HepG2 (cell line): Measurements from ENCODE around the gene ANKRD27. TPM values are rescaled to one million over a fixed set of nuclear protein-coding genes. Genes with fewer than 3 reads are reported as not detected.
A peak's percentile ranks its signal among the peaks of the same experiment; 100 is the strongest.

ENCODE experiments used
- ATF2 ChIP-seq: sonication (generic); formaldehyde crosslinking; IDR thresholded peaks from 2 replicates; pipeline ENCODE4 v1.4.0; 2020; ENCODE audit warnings: missing genetic modification reagents
- CBX1 ChIP-seq: IDR thresholded peaks from one replicate; pipeline ENCODE4 v1.6.1; 2016; ENCODE audit warnings: antibody characterized with exemption, low read depth
- FOXA3 ChIP-seq: IDR thresholded peaks from 2 replicates; pipeline ENCODE4 v1.6.1; 2016; ENCODE audit warnings: missing genetic modification reagents, missing compliant biosample characterization
- KDM5B ChIP-seq: sonication (generic); formaldehyde crosslinking; IDR thresholded peaks from 2 replicates; pipeline ENCODE4 v1.4.0; 2020; ENCODE audit warnings: missing genetic modification reagents, mild to moderate bottlenecking, borderline replicate concordance
- NFKBIZ ChIP-seq: IDR thresholded peaks from 2 replicates; pipeline ENCODE4 v1.6.1; 2018; ENCODE audit warnings: missing genetic modification reagents, missing compliant biosample characterization
- PRPF4 ChIP-seq: fragments of 200-400 bp; formaldehyde crosslinking; IDR thresholded peaks from 2 replicates; pipeline ENCODE4 v1.6.1; 2016; ENCODE audit warnings: low read length, low read depth; ENCODE audit not compliant: poor library complexity, severe bottlenecking
- REPIN1 ChIP-seq: sonication (generic); formaldehyde crosslinking; IDR thresholded peaks from 2 replicates; pipeline ENCODE4 v1.8.0; 2022; ENCODE audit warnings: missing genetic modification reagents, low read depth, mild to moderate bottlenecking, borderline replicate concordance
- REXO4 ChIP-seq: sonication (generic); formaldehyde crosslinking; IDR thresholded peaks from 2 replicates; pipeline ENCODE4 v1.8.0; 2022; ENCODE audit warnings: missing genetic modification reagents, mild to moderate bottlenecking, borderline replicate concordance
- RNF2 ChIP-seq: fragments of 450-650 bp; conservative IDR thresholded peaks from 2 replicates; pipeline ENCODE4 v1.6.1; 2016; ENCODE audit warnings: low read depth
- SIX4 ChIP-seq: sonication (generic); formaldehyde crosslinking; IDR thresholded peaks from 2 replicates; pipeline ENCODE4 v1.4.0; 2020; ENCODE audit warnings: missing genetic modification reagents
- SNAPC5 ChIP-seq: sonication (generic); formaldehyde crosslinking; IDR thresholded peaks from 2 replicates; pipeline ENCODE4 v1.8.1; 2023; ENCODE audit warnings: mild to moderate bottlenecking, missing genetic modification reagents, borderline replicate concordance
- TFAP4 ChIP-seq: sonication (generic); IDR thresholded peaks from 2 replicates; pipeline ENCODE4 v1.6.1; 2016; ENCODE audit warnings: low read depth, borderline replicate concordance
- ZFP82 ChIP-seq: sonication (generic); formaldehyde crosslinking; IDR thresholded peaks from 2 replicates; pipeline ENCODE4 v1.5.1; 2020; ENCODE audit warnings: mild to moderate bottlenecking, missing genetic modification reagents, borderline replicate concordance
- ZNF142 ChIP-seq: sonication (generic); formaldehyde crosslinking; IDR thresholded peaks from 2 replicates; pipeline ENCODE4 v1.4.0; 2020; ENCODE audit warnings: missing genetic modification reagents
- ZNF230 ChIP-seq: sonication (generic); formaldehyde crosslinking; IDR thresholded peaks from 2 replicates; pipeline ENCODE4 v1.4.0; 2020; ENCODE audit warnings: mild to moderate bottlenecking, missing genetic modification reagents
- ZNF326 ChIP-seq: sonication (generic); formaldehyde crosslinking; IDR thresholded peaks from 2 replicates; pipeline ENCODE4 v1.4.0; 2020; ENCODE audit warnings: missing genetic modification reagents, borderline replicate concordance
- ZNF382 ChIP-seq: sonication (generic); formaldehyde crosslinking; IDR thresholded peaks from 2 replicates; pipeline ENCODE4 v1.5.0; 2020; ENCODE audit warnings: missing genetic modification reagents, mild to moderate bottlenecking, borderline replicate concordance
- ZNF674 ChIP-seq: sonication (generic); formaldehyde crosslinking; IDR thresholded peaks from 2 replicates; pipeline ENCODE4 v1.5.0; 2020; ENCODE audit warnings: low read depth, mild to moderate bottlenecking, missing genetic modification reagents
- ZNF709 ChIP-seq: sonication (generic); formaldehyde crosslinking; IDR thresholded peaks from 2 replicates; pipeline ENCODE4 v1.5.0; 2020; ENCODE audit warnings: mild to moderate bottlenecking, missing genetic modification reagents
- polyA plus RNA-seq, 8 experiments: library from polyadenylated mRNA; depleted of rRNA in 3 of 8; stranded (reverse) in 7 of 8; unstranded in 1 of 8; fragments of >200 nt; fragmentation: Illumina TruSeq in 4 of 8; extraction: Trizol in 4 of 8; gene quantifications; 2 replicates each; pipeline versions ENCODE4 v1.2.1 to v1.2.3, GENCODE V29; 2011 to 2016; ENCODE audit warnings: low read depth in 4 of 8, missing spikeins in 1 of 8, mixed read lengths in 1 of 8; ENCODE audit not compliant: insufficient read depth in 1 of 8
- total RNA-seq, 5 experiments: library from RNA; depleted of rRNA; stranded (reverse); fragments of >200 nt; fragmentation: Illumina TruSeq; extraction: Trizol; gene quantifications; 2 replicates each; pipeline ENCODE4 v1.2.3, GENCODE V29; 2016; ENCODE audit warnings: low read depth in 1 of 5
- TF ChIP-seq, protein P1 (sequence below): sonication (generic); formaldehyde crosslinking; IDR thresholded peaks from 2 replicates; pipeline ENCODE4 v1.4.0; 2020; ENCODE audit warnings: missing genetic modification reagents, borderline replicate concordance

The ANKRD27 gene
- total and polyA plus RNA-seq, 2 of the 13 experiments (the other 11 are each of a cell fraction or from before 2014, with no cell fraction given) = 22.2 to 23.7 TPM

- no peak for TF ChIP-seq ZFP82 (CRISPR knock-in tag)
- no peak for TF ChIP-seq ZNF382
- TF ChIP-seq ZNF142 (CRISPR knock-in tag) = no peak
- 0 out of 2 replicates have a peak, but pooled peaks have one; percentile 18 for TF ChIP-seq SIX4 (CRISPR knock-in tag)
- TF ChIP-seq RNF2 = peak; percentile 91
- no peak for TF ChIP-seq REXO4 (CRISPR knock-in tag)
- 0 out of 2 replicates have a peak, but pooled peaks have one; percentile 27 for TF ChIP-seq ZNF230 (CRISPR knock-in tag)
- TF ChIP-seq SNAPC5 (CRISPR knock-in tag) = no peak
- TF ChIP-seq ATF2 = no peak
- TF ChIP-seq NFKBIZ = no peak
- TF ChIP-seq, protein P1, sequence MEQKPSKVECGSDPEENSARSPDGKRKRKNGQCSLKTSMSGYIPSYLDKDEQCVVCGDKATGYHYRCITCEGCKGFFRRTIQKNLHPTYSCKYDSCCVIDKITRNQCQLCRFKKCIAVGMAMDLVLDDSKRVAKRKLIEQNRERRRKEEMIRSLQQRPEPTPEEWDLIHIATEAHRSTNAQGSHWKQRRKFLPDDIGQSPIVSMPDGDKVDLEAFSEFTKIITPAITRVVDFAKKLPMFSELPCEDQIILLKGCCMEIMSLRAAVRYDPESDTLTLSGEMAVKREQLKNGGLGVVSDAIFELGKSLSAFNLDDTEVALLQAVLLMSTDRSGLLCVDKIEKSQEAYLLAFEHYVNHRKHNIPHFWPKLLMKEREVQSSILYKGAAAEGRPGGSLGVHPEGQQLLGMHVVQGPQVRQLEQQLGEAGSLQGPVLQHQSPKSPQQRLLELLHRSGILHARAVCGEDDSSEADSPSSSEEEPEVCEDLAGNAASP (CRISPR knock-in tag) = no peak
- no peak for TF ChIP-seq ZNF326 (CRISPR knock-in tag)
- TF ChIP-seq CBX1 = no peak
- no peak for TF ChIP-seq FOXA3 (CRISPR knock-in tag)
- TF ChIP-seq PRPF4 = no peak
- TF ChIP-seq KDM5B (CRISPR knock-in tag) = peak; percentile 73; the same call in 1 of the 2 replicates
- TF ChIP-seq REPIN1 (CRISPR knock-in tag) = 0 out of 2 replicates have a peak, but pooled peaks have one; percentile 12
- no peak; the same call in 1 of the 2 replicates for TF ChIP-seq ZNF709 (CRISPR knock-in tag)
- peak; percentile 77 for TF ChIP-seq ZNF674 (CRISPR knock-in tag)
- TF ChIP-seq TFAP4 = no peak
These were observed 93.9 kb downstream of the ANKRD27 start, which contains the start of gene PDCD5 (continued) for GRCh38 chr19:32580901-32581704.
